Fibroblast of skin of back (primary cell): ENCODE data around the gene SERPINF2.
"Not testable (repeated sequence)": the region's sequence is repeated elsewhere in the genome, so short reads cannot be mapped to it uniquely, and the experiment has no call there.

Source experiments
- DNase-seq: peaks from one replicate; pipeline ENCODE4 v3.0.0-alpha.2; 2013

Gene SERPINF2

DNA sequence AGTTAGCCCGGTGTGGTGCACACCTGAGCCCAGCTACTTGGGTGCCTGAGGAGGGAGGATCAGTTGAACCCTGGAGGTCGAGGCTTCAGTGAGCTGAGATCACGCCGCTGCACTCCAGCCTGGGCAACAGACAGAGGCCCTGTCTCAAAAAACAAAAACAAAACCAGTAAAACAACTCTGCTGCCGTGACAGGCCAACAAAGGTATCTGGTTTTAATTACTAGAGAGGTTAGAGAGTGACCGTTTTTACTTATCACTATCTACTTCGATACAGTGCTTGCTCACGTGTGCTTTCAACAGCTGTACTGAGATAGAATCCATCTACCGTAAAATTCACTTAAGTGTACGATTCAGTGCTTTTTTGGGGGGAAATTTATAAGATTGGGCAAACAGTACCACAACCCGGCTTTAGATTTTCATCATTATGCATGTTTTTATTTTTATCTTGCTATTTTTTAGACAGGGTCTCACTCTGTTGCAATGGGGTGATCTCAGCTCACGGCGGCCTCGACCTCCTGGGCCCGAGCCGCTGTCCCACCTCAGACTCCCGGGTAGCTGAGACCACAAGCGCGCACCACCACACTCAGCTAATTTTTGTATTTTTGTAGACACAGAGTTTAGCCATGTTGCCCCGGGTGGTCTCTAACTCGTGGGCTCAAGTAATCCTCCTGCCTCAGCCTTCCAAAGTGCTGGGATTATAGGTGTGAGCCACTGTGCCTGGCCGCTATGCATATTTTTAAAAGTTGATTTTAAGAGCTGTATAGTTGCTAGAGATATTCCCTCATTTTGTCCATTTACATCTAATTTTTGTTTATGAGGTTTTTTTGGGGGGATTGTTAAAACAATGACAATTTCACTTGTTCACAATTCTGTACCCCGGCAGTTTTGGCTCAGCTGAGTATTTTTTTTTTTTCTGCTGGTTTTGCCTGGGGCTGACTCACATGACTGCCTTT, 50.1 kb downstream of the SERPINF2 start:
- DNase-seq = no peak

DNA sequence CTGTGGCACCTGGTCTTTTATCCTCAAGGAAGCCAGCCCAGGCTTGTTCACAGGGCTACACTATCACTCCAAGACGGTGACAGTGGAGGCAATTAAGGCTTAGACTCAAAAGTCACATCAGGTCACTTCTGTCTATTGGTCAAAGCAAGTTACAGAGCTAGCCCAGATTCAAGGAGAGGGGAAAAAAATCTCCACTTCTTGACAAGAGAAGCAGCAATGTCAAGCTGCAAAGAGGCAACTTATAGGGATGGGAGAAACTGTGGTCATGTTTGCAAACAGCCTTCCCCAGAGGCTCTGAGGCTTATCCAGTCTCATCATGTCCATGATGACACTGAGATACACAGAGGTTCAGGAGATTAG, 50.8 kb downstream of the SERPINF2 start:
- no peak for DNase-seq

DNA sequence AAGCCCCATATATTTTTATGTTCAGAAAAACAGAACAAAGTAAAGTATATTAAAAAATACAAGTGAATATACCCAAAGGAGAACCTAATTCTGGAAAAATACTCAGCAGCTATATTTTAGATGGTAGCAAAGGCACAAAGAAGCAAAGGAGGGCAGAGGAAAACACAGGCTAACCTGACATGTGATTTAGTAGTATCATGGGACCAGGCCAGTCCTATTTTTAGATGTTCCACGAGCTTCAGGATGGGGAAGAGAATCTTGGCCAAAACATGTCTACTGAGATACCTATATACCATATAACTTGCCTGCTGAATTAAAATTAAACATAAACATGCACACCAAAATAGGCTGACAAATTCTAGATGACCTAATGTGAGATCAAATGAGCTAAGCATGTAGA, 54.1 kb downstream of the SERPINF2 start:
- no peak for DNase-seq

DNA sequence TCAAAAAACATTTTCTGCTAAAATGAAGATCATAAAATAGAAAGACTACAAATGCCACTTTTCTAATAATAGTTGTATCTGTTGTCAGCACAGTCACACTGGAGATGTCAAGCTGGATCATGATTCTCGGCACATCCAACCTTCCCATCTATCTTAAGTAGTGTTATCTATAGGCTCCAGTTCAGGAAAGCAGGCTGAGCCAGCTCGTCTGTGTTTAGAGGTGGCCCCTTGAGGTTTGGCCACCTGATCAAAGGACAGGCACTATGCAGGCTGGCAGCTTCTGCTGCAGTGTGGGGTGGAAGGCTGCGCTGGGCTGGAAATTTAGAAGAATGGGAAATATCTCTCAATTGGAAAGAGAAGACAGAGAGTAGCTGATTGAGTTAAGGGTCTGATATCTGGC, 54.7 kb downstream of the SERPINF2 start:
- no peak for DNase-seq

DNA sequence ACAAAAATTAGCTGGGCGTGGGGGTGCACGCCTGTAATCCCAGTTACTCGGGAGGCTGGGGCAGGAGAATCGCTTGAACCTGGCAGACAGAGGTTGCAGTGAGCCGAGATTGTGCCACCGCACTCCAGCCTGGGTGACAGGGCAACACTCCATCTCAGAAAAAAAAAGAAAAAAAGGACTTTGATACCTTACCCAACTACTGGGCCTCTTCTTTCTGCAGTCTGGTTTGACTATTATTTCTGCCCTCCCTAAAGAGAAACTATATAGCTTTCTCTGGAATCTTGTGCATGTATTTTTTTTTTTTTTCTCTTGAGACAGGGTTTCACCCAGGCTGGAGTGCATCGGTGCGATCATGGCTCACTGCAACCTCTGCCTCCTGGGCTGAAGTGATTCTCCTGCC, 55.2 kb downstream of the SERPINF2 start:
- DNase-seq = not testable (repeated sequence)

DNA sequence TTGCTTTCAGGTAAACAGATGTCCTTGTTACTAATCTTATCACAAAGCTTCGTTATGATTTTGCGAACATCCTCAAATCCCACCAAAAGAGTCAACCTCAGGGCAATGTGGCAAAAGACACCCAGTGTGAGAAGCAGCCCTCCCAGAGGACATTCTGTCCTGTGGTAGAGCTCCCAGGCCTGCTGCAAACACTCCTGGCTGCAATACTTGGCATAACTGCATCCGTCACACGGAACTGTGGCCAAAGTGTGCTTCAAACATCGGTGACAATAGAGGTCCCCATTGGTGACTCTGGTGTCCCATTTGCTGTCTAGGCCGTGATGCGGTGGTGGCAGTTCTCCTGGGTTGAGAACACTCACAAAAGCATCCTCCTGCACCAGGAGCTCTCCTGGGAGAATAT, 57.6 kb downstream of the SERPINF2 start:
- DNase-seq = no peak

DNA sequence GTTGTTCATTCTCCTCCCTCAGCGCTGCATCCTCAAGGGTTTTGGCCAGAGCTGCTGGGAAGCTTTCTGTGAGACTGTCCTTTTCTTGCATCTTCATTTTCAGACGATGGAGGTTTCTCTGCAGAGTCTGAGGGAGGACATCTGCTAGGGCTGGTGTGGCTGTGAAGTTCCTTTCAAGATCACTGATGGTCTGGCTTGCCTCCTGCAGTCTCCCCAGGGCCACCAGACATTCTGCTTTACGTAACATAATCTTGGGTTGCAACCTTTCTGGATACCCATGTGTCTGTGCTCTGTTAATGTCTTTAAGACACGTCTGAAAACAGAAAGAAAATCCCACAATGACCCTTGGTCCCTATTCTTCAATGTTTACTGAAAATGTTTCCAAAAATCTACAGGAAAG, 58.0 kb downstream of the SERPINF2 start:
- DNase-seq = no peak

DNA sequence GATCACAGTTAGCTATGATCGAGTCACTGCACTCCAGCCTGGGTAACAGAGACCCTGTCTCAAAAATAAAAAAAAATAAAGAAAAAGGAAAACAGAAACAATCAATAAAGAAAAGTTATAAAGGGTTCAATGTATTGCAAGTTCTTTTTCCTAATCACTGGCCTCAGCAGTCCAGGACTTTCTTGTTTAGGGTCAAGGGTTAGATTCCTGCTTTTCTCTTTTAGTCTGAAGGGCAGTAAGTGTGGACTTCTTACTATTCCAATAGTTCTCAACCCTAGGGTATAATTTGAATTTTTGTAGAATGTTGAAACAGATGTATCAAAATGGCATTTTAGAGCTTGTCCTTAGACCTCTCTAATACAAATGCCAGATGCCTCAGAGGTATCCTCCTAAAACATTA, 59.8 kb downstream of the SERPINF2 start:
- no peak for DNase-seq

DNA sequence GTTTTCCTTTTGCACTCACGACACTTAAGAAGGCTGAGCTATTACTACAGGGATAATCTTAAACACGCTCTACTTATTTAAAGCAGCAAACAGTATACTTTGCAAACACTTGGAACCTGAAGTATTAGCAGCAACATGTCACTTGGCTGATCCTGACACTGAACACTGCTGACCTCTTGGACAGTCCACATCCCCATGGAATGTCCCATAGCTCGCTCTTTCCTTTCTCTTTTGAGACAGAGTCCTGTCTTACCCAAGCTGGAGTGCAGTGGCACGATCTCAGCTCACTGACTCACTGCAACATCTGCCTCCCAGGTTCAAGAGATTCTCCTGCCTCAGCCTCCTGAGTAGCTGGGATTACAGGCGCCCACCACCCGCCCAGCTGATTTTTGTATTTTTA, 60.6 kb downstream of the SERPINF2 start:
- no peak for DNase-seq
